OCI-LY7 (cell line): Measurements from ENCODE around the gene SARDH. TPM values are rescaled to one million over a fixed set of nuclear protein-coding genes. Genes with fewer than 3 reads are reported as not detected.

Experiments
- BruUV-seq: library from RNA; stranded (reverse); fragments of 400-500 nt; replicated peaks from 2 replicates; lab custom pipeline; 2021; lab: Mats Ljungman, UMichigan
- CTCF ChIA-PET: fragments of 300-600 bp; sonication (Branson Sonifier 250); formaldehyde crosslinking; loops from one replicate; lab custom pipeline; 2022; ENCODE audit warnings: antibody characterized with exemption; ENCODE audit not compliant: unreplicated experiment; lab: Charles Lee
- POLR2A ChIA-PET: fragments of 300-600 bp; sonication (Branson Sonifier 250); formaldehyde crosslinking; loops from one replicate; lab custom pipeline; 2022; ENCODE audit warnings: antibody characterized with exemption; lab: Charles Lee
- DNase-seq: peaks from one replicate; pipeline ENCODE4 v3.0.0-alpha.2; 2015; ENCODE audit warnings: low spot score
- H2AFZ ChIP-seq: fragments of 200-600 bp; sonication (generic), shearing (Covaris generic); 2 replicates; pipeline ENCODE4 v1.6.1; 2014; ENCODE audit warnings: mild to moderate bottlenecking, antibody characterized with exemption, low read length, moderate library complexity
- H3K27ac ChIP-seq: fragments of 200-600 bp; sonication (generic); 2 replicates; pipeline ENCODE4 v1.5.1; 2014; ENCODE audit warnings: mixed run types, low read depth, mild to moderate bottlenecking, moderate library complexity, low read length, inconsistent platforms; ENCODE audit not compliant: poor library complexity, severe bottlenecking
- H3K36me3 ChIP-seq: fragments of 200-600 bp; sonication (generic); 2 replicates; pipeline ENCODE4 v1.6.1; 2014; ENCODE audit warnings: mild to moderate bottlenecking, antibody characterized with exemption, low read length, moderate library complexity, mixed read lengths; ENCODE audit not compliant: insufficient read depth
- H3K4me1 ChIP-seq: fragments of 200-600 bp; sonication (generic); 2 replicates; pipeline ENCODE4 v1.5.1; 2014; ENCODE audit warnings: mild to moderate bottlenecking, low read length; ENCODE audit not compliant: insufficient read depth, poor library complexity, severe bottlenecking
- H3K4me2 ChIP-seq: fragments of 200-600 bp; sonication (generic); 2 replicates; pipeline ENCODE4 v1.6.1; 2014; ENCODE audit warnings: mild to moderate bottlenecking, low read length
- H3K4me3 ChIP-seq: fragments of 200-600 bp; sonication (generic); 2 replicates; pipeline ENCODE4 v1.5.1; 2014; ENCODE audit warnings: mild to moderate bottlenecking, low read depth, low read length; ENCODE audit not compliant: poor library complexity, severe bottlenecking
- H3K79me2 ChIP-seq: fragments of 200-600 bp; sonication (generic); 2 replicates; pipeline ENCODE4 v1.6.1; 2016; ENCODE audit warnings: low read depth, mild to moderate bottlenecking, low read length, moderate library complexity, mixed read lengths; ENCODE audit not compliant: insufficient read depth
- H3K9me2 ChIP-seq: fragments of 200-600 bp; sonication (generic); 2 replicates; pipeline ENCODE4 v1.6.1; 2016; ENCODE audit warnings: mild to moderate bottlenecking, low read length, mixed read lengths; ENCODE audit not compliant: insufficient read depth
- H3K9me3 ChIP-seq: fragments of 200-600 bp; sonication (generic); 2 replicates; pipeline ENCODE4 v1.6.1; 2014; ENCODE audit warnings: mild to moderate bottlenecking, mixed run types, low read length, mixed read lengths
- H4K20me1 ChIP-seq: fragments of 200-600 bp; sonication (generic); 2 replicates; pipeline ENCODE4 v1.6.1; 2014; ENCODE audit warnings: mild to moderate bottlenecking, antibody characterized with exemption, low read length, moderate library complexity, mixed read lengths; ENCODE audit not compliant: insufficient read depth
- CTCF ChIP-seq: fragments of 200-600 bp; sonication (generic); conservative IDR thresholded peaks from 2 replicates; pipeline ENCODE4 v1.5.1; 2014; ENCODE audit warnings: mild to moderate bottlenecking, antibody characterized with exemption, low read length, moderate library complexity, mixed read lengths
- EZH2phosphoT487 ChIP-seq: fragments of 200-600 bp; sonication (generic); IDR thresholded peaks from 2 replicates; pipeline ENCODE4 v1.6.1; 2018; ENCODE audit warnings: low read depth, borderline replicate concordance, mild to moderate bottlenecking, mixed run types, antibody characterized with exemption, low read length, moderate library complexity, mixed read lengths
- intact Hi-C: fragments of 100-400 bp; cut with micrococcal nuclease; formaldehyde crosslinking; loops from one replicate; pipeline ENCODE4 v1.10.0; 2022; ENCODE audit not compliant: unreplicated experiment
- total RNA-seq, 2 experiments: library from RNA; depleted of rRNA in 1 of 2; stranded (reverse); fragments of >200 nt in 1 of 2; shearing (Covaris generic) in 1 of 2; gene quantifications; 2 replicates each; pipeline ENCODE4 v1.2.3, GENCODE V29; 2014 to 2022

The SARDH gene
- total RNA-seq, 2 experiments from 2014 or later: 42.8 to 60.8 TPM

GRCh38 chr9:133654736-133655657 is 83.2 kb downstream of the SARDH start:
- no TSS peak for BruUV-seq
- Histone ChIP-seq H3K36me3 (no peaks in the 10 kb centered on the region), H3K4me3 (no peak overlapping the region), H3K27ac (no peak overlapping the region), H3K79me2 (no peaks in the 10 kb centered on the region), H3K4me1 (peaks cover 7% of the 10 kb centered on the region), H3K9me3 (no peaks in the 10 kb centered on the region), H2AFZ (no peak overlapping the region), H3K9me2 (no peaks in the 10 kb centered on the region), H3K4me2 (no peak overlapping the region), H4K20me1 (no peaks in the 10 kb centered on the region)
- no peak for DNase-seq
- TF ChIP-seq EZH2phosphoT487: no peak
- no peak for TF ChIP-seq CTCF
- intact Hi-C loops: loop anchor here (5.0 kb wide), 1 partner anchor 62 kb away; no protein-coding TSS in a partner anchor
- ChIA-PET CTCF (no interaction called here), POLR2A (no interaction called here)

GRCh38 chr9:133653638-133654037 is 84.5 kb downstream of the SARDH start:
- Histone ChIP-seq H3K36me3 (no peaks in the 10 kb centered on the region), H3K4me3 (no peak overlapping the region), H2AFZ (no peak overlapping the region), H4K20me1 (no peaks in the 10 kb centered on the region), H3K79me2 (no peaks in the 10 kb centered on the region), H3K9me3 (no peaks in the 10 kb centered on the region), H3K27ac (no peak overlapping the region), H3K9me2 (no peaks in the 10 kb centered on the region), H3K4me1 (peaks cover 7% of the 10 kb centered on the region), H3K4me2 (no peak overlapping the region)
- ChIA-PET POLR2A (no interaction called here), CTCF (interaction anchor here (0.6 kb wide), 1 partner anchor 18 kb away, joined by 3 read pairs; no protein-coding TSS in a partner anchor)
- intact Hi-C loops: no loop called here
- BruUV-seq: no TSS peak
- TF ChIP-seq CTCF (no peak), EZH2phosphoT487 (no peak)
- no peak for DNase-seq

- CTCF ChIA-PET: no interaction called here
These were observed 88.1 kb downstream of the SARDH start for GRCh38 chr9:133650026-133650425.

More at GRCh38 chr9:133650026-133650425, 88.1 kb downstream of the SARDH start:
- Histone ChIP-seq H3K4me3 (no peak overlapping the region), H2AFZ (no peak overlapping the region), H3K79me2 (no peaks in the 10 kb centered on the region), H4K20me1 (no peaks in the 10 kb centered on the region), H3K9me2 (no peaks in the 10 kb centered on the region), H3K27ac (no peak overlapping the region), H3K4me1 (no peaks in the 10 kb centered on the region), H3K36me3 (no peaks in the 10 kb centered on the region), H3K9me3 (no peaks in the 10 kb centered on the region), H3K4me2 (no peak overlapping the region)
- intact Hi-C loops: no loop called here
- POLR2A ChIA-PET: no interaction called here
- TF ChIP-seq EZH2phosphoT487 (no peak), CTCF (no peak)
- no peak for DNase-seq
- no TSS peak for BruUV-seq
